ENCODE results near the gene KPNA6. TPM values are rescaled to one million over a fixed set of nuclear protein-coding genes. Genes with fewer than 3 reads are reported as not detected.

Gene KPNA6
- total and polyA plus RNA-seq, 8 donors = 30.6 to 73.2 (median 35.2) TPM

DNA sequence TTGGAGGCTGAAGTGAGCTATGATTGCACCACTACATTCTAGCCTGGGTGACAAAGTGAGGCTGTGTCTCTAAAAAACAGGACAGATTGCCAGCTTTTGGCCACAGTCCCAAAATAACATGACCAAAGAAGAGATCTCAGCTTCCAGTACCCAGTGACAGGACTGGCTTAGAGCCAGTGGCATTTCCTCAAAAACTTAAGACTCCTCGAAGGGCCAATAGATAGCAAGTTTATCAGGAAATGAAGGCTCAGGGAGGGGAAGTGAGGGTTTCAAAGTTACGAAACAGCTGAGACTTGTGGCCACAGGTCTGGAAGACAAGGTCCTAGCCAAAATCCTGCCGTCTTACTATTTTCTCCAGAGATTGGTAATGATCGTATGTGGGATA is 41.4 kb upstream of the KPNA6 start:
- Histone ChIP-seq H3K4me1 (peaks cover 16 to 48% of the 10 kb centered on the region in 2 donors), H3K27ac (peak overlapping the region; percentile 50 to 77), H3K4me3 (no peak overlapping the region), H3K27me3 (no peaks in the 10 kb centered on the region), H3K36me3 (peaks cover 0 to 4% of the 10 kb centered on the region in 2 donors), H3K9me3 (no peaks in the 10 kb centered on the region)
- ATAC-seq (peak; percentile 61), DNase-seq (peak in 3 of 4 donors; percentile 57 to 85 (median 75))
- TF ChIP-seq, protein P1, sequence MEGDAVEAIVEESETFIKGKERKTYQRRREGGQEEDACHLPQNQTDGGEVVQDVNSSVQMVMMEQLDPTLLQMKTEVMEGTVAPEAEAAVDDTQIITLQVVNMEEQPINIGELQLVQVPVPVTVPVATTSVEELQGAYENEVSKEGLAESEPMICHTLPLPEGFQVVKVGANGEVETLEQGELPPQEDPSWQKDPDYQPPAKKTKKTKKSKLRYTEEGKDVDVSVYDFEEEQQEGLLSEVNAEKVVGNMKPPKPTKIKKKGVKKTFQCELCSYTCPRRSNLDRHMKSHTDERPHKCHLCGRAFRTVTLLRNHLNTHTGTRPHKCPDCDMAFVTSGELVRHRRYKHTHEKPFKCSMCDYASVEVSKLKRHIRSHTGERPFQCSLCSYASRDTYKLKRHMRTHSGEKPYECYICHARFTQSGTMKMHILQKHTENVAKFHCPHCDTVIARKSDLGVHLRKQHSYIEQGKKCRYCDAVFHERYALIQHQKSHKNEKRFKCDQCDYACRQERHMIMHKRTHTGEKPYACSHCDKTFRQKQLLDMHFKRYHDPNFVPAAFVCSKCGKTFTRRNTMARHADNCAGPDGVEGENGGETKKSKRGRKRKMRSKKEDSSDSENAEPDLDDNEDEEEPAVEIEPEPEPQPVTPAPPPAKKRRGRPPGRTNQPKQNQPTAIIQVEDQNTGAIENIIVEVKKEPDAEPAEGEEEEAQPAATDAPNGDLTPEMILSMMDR (IDR thresholded peaks at IDR 0.05) = no peak
- intact Hi-C loops (cut with DNase I) = no loop called here

DNA sequence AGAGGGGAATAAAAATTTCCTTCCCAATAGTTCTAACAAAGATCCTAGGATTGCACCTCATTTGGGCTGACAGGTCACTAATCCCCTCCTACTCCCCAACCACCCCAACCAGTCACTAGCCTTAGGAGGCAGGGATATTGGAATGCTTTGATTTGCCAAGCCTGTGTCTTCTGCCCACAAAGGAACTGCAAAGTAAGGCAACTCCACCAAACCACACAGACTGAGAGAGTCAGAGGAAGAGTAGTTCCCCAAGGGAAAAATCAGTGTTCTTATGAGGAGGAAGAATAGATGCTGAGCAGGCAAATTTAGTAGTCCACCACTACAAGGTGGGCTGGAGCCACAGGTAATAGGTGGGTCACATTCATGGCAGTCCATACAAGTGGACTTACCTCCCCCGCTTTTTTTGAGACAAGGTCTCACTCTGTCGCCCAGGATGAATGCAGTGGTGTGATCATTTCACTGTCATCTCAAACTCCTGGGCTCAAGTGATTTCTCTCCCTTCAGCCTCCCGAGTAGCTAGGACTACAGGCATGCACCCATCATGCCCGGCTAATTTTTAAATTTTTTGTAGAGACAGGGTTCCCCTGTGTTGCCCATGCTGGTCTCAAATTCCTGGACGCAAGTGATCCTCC is 38.8 kb upstream of the KPNA6 start:
- Histone ChIP-seq H3K9me3 (no peaks in the 10 kb centered on the region), H3K4me1 (peaks cover 16 to 52% of the 10 kb centered on the region in 2 donors), H3K27me3 (no peaks in the 10 kb centered on the region), H3K27ac (no peak overlapping the region), H3K4me3 (no peak overlapping the region), H3K36me3 (no peaks in the 10 kb centered on the region)
- intact Hi-C loops (cut with DNase I) = no loop called here
- no peak for DNase-seq
- ATAC-seq = no peak
- TF ChIP-seq, protein P1 (IDR thresholded peaks at IDR 0.05) = no peak

DNA sequence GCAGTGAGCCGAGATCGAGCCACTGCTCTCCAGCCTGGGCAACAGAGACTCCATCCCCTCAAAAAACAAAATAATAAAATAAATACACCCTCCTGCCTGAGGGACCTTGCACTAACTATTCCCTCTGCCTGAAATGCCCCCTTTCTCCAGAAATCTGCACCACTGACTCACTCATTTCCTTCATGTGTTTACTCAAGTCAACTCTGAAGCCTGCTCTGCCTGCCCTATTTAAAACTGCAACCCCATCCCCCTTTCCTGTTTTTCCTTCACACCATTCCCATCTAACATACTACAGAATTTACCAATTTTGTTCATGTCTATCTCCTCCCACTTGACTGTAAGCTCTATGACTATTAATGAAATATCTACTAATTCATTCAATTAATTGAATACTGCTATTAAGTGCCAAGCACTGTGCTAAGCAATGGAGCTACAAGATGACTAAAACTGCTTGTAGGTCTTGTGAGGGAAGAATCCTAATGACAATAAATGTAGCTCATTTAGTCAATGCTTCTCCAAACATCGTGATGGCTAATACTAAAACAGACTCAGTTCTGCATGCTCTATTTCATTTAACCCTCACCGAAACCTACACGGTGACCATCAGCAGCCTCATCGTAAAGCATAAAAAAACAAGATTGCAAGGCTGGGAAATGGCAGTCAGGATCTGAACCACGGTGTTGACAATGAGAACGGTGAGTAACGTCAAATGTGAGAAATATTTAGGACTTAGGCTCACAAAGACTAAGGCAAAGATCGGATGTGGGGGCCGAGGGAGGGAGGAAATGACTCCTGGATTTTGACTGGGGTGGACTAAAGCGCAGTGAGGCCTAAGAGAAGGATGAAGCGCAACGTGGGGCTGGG is 35.9 kb upstream of the KPNA6 start:
- Histone ChIP-seq H3K27me3 (no peaks in the 10 kb centered on the region), H3K4me1 (peaks cover 10 to 50% of the 10 kb centered on the region in 2 donors), H3K9me3 (no peaks in the 10 kb centered on the region), H3K4me3 (peak overlapping the region; percentile 67 to 73), H3K27ac (peak overlapping the region; percentile 88 to 91), H3K36me3 (peaks cover 0 to 19% of the 10 kb centered on the region in 2 donors)
- intact Hi-C loops (cut with DNase I) = no loop called here
- DNase-seq (no peak), ATAC-seq (no peak)
- TF ChIP-seq, protein P1 (IDR thresholded peaks at IDR 0.05) = no peak

DNA sequence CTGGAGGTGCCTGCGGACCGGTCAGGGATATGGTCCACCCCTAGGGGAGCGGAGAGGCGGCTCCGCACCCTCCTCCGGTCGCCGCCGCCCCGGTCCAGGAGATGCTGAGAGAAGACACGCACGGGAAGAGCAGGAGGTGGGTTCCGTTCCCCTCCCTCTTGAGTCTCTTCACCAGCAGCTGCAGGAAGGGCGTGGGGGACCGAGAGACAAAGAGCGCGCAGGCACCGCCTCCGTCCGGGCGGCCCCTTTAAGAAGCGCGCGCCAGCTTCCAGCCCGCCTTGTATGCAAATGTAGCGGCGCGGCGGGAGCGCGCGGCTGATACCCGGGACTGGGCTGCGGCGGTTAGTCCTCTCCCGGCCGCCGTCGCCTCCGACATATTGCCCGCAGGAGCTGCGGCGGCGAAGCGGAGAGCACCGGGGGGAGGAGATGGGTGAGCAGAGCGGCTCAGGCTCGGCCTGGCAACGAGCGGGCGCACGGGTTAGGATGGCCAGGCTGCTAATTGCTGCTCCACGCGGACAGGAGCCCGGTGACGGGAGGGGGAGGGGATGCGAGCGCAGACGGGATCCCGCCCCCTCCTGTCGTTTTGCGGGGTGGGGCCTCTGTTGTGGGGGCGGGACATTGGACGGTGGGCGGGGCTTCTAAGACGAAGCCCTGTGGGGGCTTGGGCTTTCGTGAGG is 35.1 kb upstream of the KPNA6 start, which contains the start of gene TMEM39B:
TSS of gene TMEM39B (plus strand) at position 318 of the 677 bp plus-strand sequence. CDS start at position 427, 109 bp downstream.
- TF ChIP-seq, protein P1 (IDR thresholded peaks at IDR 0.05) = no peak
- ATAC-seq (peak; percentile 95), DNase-seq (peak; percentile 96 to 99 (median 97))
- intact Hi-C loops (cut with DNase I) = no loop called here
- Histone ChIP-seq H3K27me3 (no peaks in the 10 kb centered on the region), H3K36me3 (peaks cover 0 to 27% of the 10 kb centered on the region in 2 donors), H3K4me3 (peak within 1 kb of the TSS; percentile 67 to 73), H3K27ac (peak within 1 kb of the TSS; percentile 88 to 91), H3K4me1 (peaks cover 7 to 42% of the 10 kb centered on the region in 2 donors), H3K9me3 (no peaks in the 10 kb centered on the region)

All from left lung (tissue), 10 donors.